Activated naive CD4-positive, alpha-beta T cell treated with anti-CD3 and anti-CD28 coated beads for 36 hours (primary cell): ENCODE results near the gene ORM1. TPM values are rescaled to one million over a fixed set of nuclear protein-coding genes. Genes with fewer than 3 reads are reported as not detected.

Experiments used
- CTCF ChIA-PET: fragments of 350-600 bp; sonication (Branson Sonifier 250); formaldehyde crosslinking; loops from one replicate; lab custom pipeline; 2021; ENCODE audit warnings: antibody characterized with exemption; lab: Charles Lee
- DNase-seq: peaks from one replicate; pipeline ENCODE4 v3.0.0-alpha.2; 2020
- H3K27ac Mint-ChIP-seq: one replicate; pipeline ENCODE4 v1.8.0; 2021; ENCODE audit warnings: mild to moderate bottlenecking, mixed read lengths
- H3K27me3 Mint-ChIP-seq: one replicate; pipeline ENCODE4 v1.8.0; 2021; ENCODE audit warnings: low read depth, mixed read lengths
- H3K36me3 Mint-ChIP-seq: one replicate; pipeline ENCODE4 v1.8.0; 2021; ENCODE audit warnings: low read depth, mixed read lengths
- H3K4me1 Mint-ChIP-seq: one replicate; pipeline ENCODE4 v1.8.0; 2021; ENCODE audit warnings: low read depth, mixed read lengths
- H3K4me3 Mint-ChIP-seq: one replicate; pipeline ENCODE4 v1.8.0; 2021; ENCODE audit warnings: mild to moderate bottlenecking, moderate library complexity, mixed read lengths
- H3K9me3 Mint-ChIP-seq: one replicate; pipeline ENCODE4 v1.8.0; 2021; ENCODE audit warnings: mixed read lengths
- intact Hi-C: fragments of 100-400 bp; cut with micrococcal nuclease; formaldehyde crosslinking; loops from one replicate; pipeline ENCODE4 v1.15.1; 2023
- total RNA-seq, 2 experiments: library from RNA; stranded (reverse); gene quantifications; one replicate each; pipeline ENCODE4 v1.2.3, GENCODE V29; 2021

Gene ORM1
- total RNA-seq, 2 experiments from 2014 or later: not detected

DNA sequence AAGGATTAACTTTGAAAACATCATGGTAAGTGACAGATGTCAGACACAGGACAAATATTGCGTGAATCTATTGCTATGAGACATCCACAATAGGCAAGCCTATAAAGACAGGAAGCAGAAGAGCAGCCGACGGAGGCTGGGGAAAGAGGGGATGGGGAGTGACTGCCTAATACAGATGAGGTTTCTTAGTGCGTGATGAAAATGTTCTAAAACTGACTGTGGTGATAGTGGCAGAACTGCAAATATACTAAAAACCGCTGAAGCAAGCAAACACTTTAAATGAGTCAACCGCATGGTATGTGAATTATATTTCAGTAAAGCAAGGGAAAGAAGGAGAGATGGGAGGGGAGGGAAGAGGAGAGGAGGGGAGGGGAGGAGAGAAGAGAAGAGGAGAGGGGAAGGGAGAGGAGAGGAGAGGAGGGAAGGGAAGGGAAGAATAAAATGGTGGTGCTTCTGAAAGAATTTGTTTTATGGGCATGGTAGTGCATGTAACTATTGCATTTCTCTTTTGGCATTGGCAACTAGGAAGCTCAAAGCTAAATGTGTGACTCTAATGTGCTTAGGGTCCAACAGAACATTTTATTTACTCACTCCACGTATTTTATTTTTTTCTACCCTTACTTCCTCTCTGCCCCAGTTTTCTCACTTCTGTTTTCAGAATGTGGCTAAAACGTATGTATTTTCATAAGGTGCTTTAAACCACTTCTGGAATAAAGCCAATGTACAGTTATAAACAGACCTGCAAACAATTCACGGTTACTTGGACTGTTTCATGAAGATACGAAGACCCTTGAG, 43.6 kb downstream of the ORM1 start:
- Mint-ChIP-seq H3K36me3 (peaks cover 70% of the 10 kb centered on the region), H3K4me3 (peak overlapping the region; percentile 25), H3K4me1 (peaks cover 77% of the 10 kb centered on the region), H3K9me3 (no peaks in the 10 kb centered on the region), H3K27ac (peak overlapping the region; percentile 93), H3K27me3 (no peaks in the 10 kb centered on the region)
- peak; percentile 70 for DNase-seq
- intact Hi-C loops: loop anchor here (1.0 kb wide), 2 partner anchors 17 to 19 kb away; no protein-coding TSS in a partner anchor
- CTCF ChIA-PET: interaction anchor here (1.2 to 2.8 kb wide), 3 partner anchors 18 to 29 kb away, joined by 3 to 23 read pairs (median 9); partner anchors contain the start of gene AKNA

DNA sequence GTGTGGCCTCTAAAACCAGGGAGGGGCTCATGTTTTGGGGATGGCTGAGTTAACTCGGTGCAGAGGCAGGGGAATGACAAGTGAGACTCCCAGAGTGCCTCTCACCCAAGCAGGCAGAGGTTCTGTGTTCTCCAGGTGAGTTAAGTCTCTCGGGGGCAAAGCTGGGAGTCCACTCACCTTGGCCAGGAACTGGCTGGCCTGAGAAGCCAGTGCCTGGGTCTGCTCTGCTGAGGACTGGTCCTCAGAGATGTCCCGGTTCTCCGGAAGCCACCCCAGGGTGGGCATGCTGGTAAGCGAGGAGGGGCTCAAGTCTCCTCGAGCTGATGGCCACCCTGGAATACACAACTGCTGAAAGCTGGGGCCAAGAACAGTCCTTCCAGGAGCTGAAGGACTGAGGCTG, 44.5 kb downstream of the ORM1 start:
- Mint-ChIP-seq H3K4me3 (no peak overlapping the region), H3K36me3 (peaks cover 74% of the 10 kb centered on the region), H3K4me1 (peaks cover 83% of the 10 kb centered on the region), H3K27me3 (no peaks in the 10 kb centered on the region), H3K27ac (peak overlapping the region; percentile 93), H3K9me3 (no peaks in the 10 kb centered on the region)
- CTCF ChIA-PET: interaction anchor here (1.0 to 2.8 kb wide), 3 partner anchors 12 to 28 kb away, joined by 3 to 23 read pairs (median 5); no protein-coding TSS in a partner anchor
- no peak for DNase-seq
- intact Hi-C loops: no loop called here

DNA sequence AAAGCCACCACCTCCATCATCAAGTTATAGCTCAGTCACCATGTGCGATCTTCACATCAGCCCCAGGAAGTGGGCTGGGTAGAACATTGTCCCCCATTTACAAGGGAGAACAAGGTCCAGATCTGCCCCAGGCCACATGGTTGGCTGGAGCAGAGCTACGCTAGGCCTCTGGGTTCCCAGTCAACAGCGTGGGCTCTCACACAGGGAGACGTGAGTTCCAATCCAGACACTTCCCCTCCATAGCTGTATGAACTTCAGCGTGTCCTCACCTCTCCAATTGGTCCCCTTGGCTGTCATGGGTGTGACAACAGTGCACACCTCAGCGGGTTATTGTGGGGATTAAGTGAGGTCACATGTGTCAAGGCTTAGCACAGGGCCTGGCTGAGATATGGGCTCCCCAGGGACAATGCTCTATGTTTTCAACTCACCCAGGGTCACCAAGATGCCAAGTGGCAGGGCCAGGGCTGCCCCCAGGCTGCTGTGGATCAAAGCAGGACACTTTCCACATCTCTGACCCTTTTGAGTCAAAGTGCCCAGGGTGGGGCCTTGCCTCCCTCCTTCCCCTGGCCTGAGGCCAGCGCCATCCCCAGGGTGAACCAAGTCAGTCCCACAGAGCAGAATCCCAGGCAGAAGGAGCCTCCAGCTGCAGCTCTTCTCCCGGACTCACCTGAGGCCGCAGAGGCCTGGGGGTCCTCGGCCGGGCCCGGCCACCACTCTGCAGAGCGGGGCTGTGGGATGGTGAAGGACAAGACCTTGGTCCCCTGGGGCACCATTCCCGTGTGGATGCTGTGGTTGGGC, 45.1 kb downstream of the ORM1 start:
- Mint-ChIP-seq H3K4me1 (peaks cover 87% of the 10 kb centered on the region), H3K27me3 (no peaks in the 10 kb centered on the region), H3K9me3 (no peaks in the 10 kb centered on the region), H3K27ac (peak overlapping the region; percentile 93), H3K4me3 (no peak overlapping the region), H3K36me3 (peaks cover 75% of the 10 kb centered on the region)
- CTCF ChIA-PET: interaction anchor here (0.9 to 2.8 kb wide), 5 partner anchors 12 to 38 kb away, joined by 3 to 23 read pairs (median 4); no protein-coding TSS in a partner anchor
- intact Hi-C loops: no loop called here
- DNase-seq: no peak

DNA sequence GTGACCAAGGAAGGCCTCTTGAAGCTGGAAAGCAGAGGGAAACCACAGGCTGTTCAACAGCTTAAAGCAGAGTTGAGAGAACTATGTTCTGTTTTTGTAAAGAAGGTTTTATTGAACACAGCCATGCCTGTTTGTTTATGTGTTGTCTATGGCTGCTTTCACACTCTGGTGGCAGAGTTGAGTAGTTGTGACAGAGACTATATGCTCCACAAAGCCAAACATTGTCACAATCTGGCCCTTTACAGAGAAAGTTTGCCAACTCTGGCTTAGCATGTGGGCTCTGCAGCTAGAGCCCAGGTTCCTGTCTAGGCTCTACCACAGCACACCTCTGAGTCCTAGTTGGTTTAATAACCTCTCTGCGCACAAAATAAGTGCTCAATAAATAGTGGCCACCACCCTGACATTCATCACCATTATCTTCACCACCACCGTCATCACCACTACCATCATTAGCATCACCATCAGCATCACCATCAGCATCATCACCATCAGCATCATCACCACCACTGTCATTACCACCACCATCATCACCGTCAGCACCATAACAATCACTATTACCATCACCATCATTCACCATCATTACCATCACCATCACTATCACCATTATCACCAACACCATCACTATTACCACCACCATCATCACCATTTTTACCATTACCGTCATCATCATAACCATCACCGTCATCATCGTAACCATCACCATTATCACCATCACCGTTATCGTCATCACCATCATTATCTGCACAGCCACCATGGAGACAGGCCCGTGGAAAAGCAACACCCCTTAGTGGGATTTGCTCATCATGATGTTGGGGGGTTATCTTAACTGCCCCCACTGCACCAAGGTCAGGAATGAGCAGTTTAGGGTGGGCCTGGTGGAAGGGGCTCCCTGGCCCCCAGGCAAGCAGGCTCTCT, 46.6 kb downstream of the ORM1 start:
- no peaks in the 10 kb centered on the region for H3K27me3 Mint-ChIP-seq
- H3K9me3 Mint-ChIP-seq: no peaks in the 10 kb centered on the region
- CTCF ChIA-PET: interaction anchor here (0.9 to 2.8 kb wide), 3 partner anchors 14 to 36 kb away, joined by 3 to 23 read pairs (median 4); no protein-coding TSS in a partner anchor
- DNase-seq: no peak
- H3K4me1 Mint-ChIP-seq: peaks cover 86% of the 10 kb centered on the region
- H3K27ac Mint-ChIP-seq: peak overlapping the region; percentile 13
- intact Hi-C loops: loop anchor here (5.0 to 10.0 kb wide), 2 partner anchors 32 to 855 kb away; no protein-coding TSS in a partner anchor
- peaks cover 70% of the 10 kb centered on the region for H3K36me3 Mint-ChIP-seq
- H3K4me3 Mint-ChIP-seq: no peak overlapping the region

DNA sequence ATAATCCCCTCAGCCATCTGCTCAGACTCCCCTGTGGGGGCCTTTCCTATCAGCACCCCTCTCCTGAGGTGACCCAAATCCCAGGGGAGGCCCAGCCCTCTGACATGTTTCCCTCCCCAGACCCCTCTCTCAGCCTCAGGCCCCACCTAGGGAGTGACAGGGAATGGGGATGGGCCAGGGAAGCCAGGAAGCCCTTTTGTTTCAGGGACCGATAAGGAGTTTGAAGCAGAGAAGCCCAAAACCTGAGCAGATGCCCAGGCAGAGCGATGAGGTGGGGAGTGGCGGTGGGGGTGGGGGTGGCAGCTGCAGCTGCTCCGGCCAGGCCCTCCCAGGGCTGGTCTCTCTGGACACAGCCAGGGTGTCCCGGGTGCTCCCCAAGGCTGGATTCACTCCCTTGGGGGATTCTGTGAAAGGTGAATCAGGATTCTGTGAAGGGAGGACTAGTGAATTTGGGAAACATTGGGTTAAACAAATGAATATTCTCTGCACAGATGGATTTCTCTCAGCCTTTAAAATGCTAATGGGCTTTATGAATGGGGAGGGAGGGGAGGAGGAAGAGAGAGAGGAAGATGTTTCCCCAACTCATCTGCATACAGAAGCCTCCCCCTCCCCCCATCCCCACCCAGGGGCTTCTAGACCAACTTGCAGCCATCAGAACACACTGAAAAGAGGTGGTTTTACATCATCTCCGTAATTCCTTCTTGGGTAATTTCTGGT, 47.5 kb downstream of the ORM1 start:
- Mint-ChIP-seq H3K9me3 (no peaks in the 10 kb centered on the region), H3K4me3 (no peak overlapping the region), H3K4me1 (peaks cover 86% of the 10 kb centered on the region), H3K36me3 (peaks cover 69% of the 10 kb centered on the region), H3K27me3 (no peaks in the 10 kb centered on the region), H3K27ac (peak overlapping the region; percentile 95)
- intact Hi-C loops: loop anchor here (5.0 to 10.0 kb wide), 2 partner anchors 33 to 856 kb away; no protein-coding TSS in a partner anchor
- no peak for DNase-seq
- CTCF ChIA-PET: interaction anchor here (1.6 to 1.8 kb wide), 2 partner anchors 15 to 35 kb away, joined by 3 to 14 read pairs; no protein-coding TSS in a partner anchor

DNA sequence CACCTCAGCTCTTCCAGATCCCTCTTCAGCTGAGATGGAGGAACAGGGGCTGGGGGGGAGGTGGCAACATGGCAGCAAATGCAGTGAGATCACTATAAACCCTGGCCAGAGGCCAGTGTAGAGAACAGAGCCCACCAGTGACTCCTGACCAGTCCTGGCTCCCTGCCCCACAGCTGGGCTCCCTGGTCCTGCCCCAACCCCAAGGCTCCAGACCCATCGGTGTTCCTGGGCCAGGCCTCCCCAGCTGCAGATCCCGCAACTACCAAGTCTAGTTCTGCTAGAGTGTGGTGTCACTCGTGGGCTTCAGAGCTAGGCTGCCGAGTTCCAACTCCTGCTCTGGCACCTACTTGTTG, 48.0 kb downstream of the ORM1 start:
- H3K4me3 Mint-ChIP-seq: no peak overlapping the region
- peaks cover 87% of the 10 kb centered on the region for H3K4me1 Mint-ChIP-seq
- H3K9me3 Mint-ChIP-seq: no peaks in the 10 kb centered on the region
- peak overlapping the region; percentile 95 for H3K27ac Mint-ChIP-seq
- no peaks in the 10 kb centered on the region for H3K27me3 Mint-ChIP-seq
- peaks cover 69% of the 10 kb centered on the region for H3K36me3 Mint-ChIP-seq
- DNase-seq: no peak
- intact Hi-C loops: loop anchor here (5.0 to 10.0 kb wide), 2 partner anchors 34 to 856 kb away; no protein-coding TSS in a partner anchor
- CTCF ChIA-PET: interaction anchor here (1.0 to 2.4 kb wide), 6 partner anchors 10 to 35 kb away, joined by 3 to 14 read pairs (median 5); partner anchors contain the start of gene AKNA

DNA sequence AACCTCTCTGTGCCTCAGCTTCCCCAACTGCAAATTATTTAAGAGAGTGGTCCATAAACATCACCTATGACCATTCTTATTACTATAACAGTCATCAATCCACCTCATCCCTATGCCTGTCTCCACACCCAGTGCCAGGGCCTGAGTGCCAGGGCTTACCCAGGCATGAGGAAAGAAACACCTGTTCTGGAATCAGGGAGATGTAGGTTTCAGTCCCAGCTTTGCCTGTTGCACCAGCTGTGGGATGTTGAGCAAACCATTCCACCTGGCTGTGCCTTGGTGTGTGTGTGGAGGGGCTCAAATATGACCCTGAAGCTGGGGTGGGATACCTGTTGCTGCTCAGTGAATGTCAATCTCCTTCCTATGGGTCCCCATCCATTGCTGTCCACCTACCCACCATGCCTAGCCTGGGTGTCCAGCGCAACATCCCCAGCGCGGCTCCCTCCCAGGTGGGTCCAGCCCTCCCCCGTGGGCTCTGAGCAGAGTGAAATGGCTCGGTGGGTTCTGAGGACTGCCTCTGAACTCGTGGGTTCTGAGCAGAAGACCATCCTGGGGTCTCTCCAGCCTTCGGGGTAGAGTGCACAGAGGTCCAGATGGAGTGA, 48.5 kb downstream of the ORM1 start:
- Mint-ChIP-seq H3K4me3 (peak overlapping the region; percentile 67), H3K27ac (peak overlapping the region; percentile 95), H3K4me1 (peaks cover 83% of the 10 kb centered on the region), H3K27me3 (no peaks in the 10 kb centered on the region), H3K9me3 (no peaks in the 10 kb centered on the region), H3K36me3 (peaks cover 66% of the 10 kb centered on the region)
- intact Hi-C loops: loop anchor here (5.0 to 10.0 kb wide), 2 partner anchors 34 to 857 kb away; no protein-coding TSS in a partner anchor
- CTCF ChIA-PET: interaction anchor here (1.0 to 2.4 kb wide), 8 partner anchors 10 to 34 kb away, joined by 3 to 14 read pairs (median 4); partner anchors contain the start of gene AKNA
- DNase-seq: no peak

DNA sequence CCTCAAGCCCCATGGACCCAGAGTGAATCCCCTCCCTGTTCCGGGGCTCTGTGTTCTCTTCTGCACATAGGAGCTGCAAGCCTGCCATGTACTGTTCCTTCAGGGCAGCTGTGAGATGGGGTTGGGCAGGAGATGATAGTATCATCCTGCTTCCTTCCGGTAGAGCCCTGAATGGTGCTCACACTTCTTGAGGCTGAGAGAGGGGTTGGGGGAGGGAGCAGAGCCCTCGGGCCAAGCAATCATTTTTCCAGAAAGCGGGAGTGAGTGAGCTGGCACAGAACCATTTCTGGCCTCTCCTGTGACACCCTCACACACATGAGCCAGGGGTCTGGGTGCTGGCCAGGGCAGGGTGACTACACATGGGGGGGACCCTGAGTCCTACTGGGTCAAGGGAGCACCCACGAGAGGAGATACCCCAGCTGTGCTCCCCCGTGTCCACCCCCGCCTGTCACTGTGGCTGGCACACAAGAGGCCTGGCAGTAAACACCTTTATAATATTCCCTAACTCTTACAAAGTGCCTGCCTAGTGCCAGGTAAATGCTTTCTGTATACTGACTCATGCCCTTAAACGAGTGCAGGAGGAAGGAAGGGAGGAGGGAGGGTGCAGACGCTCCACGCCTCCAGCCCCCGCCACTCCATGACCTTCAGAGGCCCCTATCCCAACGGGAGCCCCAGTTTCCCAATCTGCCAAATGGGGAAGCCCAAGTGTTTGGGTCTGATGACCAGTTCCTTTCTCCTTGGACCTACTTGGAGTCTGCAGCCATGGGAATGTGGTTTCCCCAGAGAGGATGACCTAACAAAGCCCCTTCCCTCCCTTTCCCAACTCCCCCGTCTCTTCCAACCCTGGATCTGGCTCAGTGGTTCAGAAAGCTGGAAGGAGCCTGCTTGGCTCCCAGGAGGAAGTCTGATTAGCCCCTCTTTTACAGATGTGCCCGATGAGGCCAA, 49.3 kb downstream of the ORM1 start:
- H3K4me3 Mint-ChIP-seq: peak overlapping the region; percentile 67
- peak overlapping the region; percentile 95 for H3K27ac Mint-ChIP-seq
- H3K27me3 Mint-ChIP-seq: no peaks in the 10 kb centered on the region
- DNase-seq: peak; percentile 71
- CTCF ChIA-PET: interaction anchor here (1.0 to 2.4 kb wide), 11 partner anchors 9 to 33 kb away, joined by 3 to 14 read pairs (median 5); partner anchors contain the start of gene AKNA
- H3K9me3 Mint-ChIP-seq: no peaks in the 10 kb centered on the region
- intact Hi-C loops: loop anchor here (1.0 to 10.0 kb wide), 4 partner anchors 9 to 857 kb away; no protein-coding TSS in a partner anchor
- peaks cover 82% of the 10 kb centered on the region for H3K4me1 Mint-ChIP-seq
- peaks cover 65% of the 10 kb centered on the region for H3K36me3 Mint-ChIP-seq

DNA sequence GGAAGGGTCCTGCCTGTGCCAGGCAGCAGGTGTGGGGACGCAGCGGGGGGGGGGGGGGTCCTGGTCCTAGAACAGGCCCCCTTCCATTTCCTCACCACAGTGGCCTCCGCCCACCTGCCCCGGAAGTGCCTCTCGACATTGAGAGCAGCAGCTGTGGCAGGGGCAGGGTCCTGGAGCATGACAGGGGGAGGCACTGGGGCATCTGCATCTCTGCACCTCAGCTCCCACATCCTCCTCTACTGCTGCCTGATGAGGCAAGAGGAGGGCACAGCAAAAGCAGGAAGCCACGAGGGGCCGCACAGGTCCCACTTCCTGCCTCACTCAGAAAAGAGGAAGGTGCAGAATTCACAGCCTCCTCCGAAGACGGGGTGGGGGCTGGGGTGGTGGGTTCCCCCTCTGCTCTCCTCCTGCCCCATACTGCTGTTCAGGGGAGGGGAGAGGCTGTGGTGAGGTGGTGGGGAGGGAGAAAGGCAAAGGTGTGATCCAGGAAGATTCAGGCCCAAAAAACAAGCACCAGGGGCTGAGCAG, 50.1 kb downstream of the ORM1 start:
- CTCF ChIA-PET: interaction anchor here (0.9 to 2.4 kb wide), 7 partner anchors 9 to 20 kb away, joined by 3 to 11 read pairs (median 7); partner anchors contain the start of gene AKNA
- H3K27me3 Mint-ChIP-seq: no peaks in the 10 kb centered on the region
- peaks cover 64% of the 10 kb centered on the region for H3K36me3 Mint-ChIP-seq
- no peaks in the 10 kb centered on the region for H3K9me3 Mint-ChIP-seq
- DNase-seq: peak; percentile 93
- H3K4me3 Mint-ChIP-seq: peak overlapping the region; percentile 67
- intact Hi-C loops: loop anchor here (1.0 to 10.0 kb wide), 6 partner anchors 10 to 858 kb away; no protein-coding TSS in a partner anchor
- H3K4me1 Mint-ChIP-seq: peaks cover 81% of the 10 kb centered on the region
- H3K27ac Mint-ChIP-seq: peak overlapping the region; percentile 95
